EL (cell line): ENCODE data around the gene CTSH.
"Not testable (repeated sequence)": the region's sequence is repeated elsewhere in the genome, so short reads cannot be mapped to it uniquely, and the experiment has no call there.

ENCODE experiments used
- DNase-seq: peaks from one replicate; pipeline ENCODE4 v3.0.0-alpha.2; 2016

Gene CTSH

GRCh38 chr15:78938658-78939488, 6.0 kb downstream of the CTSH start:
- no peak for DNase-seq

- DNase-seq: no peak
Observed at GRCh38 chr15:78937132-78937739, 7.6 kb downstream of the CTSH start.

- no peak for DNase-seq
Observed at GRCh38 chr15:78934655-78935023, 10.2 kb downstream of the CTSH start.

GRCh38 chr15:78933823-78934654, 10.8 kb downstream of the CTSH start:
- DNase-seq: no peak

- no peak for DNase-seq
Observed at GRCh38 chr15:78933187-78933822, 11.5 kb downstream of the CTSH start.

GRCh38 chr15:78932258-78932808, 12.5 kb downstream of the CTSH start:
- no peak for DNase-seq

GRCh38 chr15:78931439-78932257, 13.2 kb downstream of the CTSH start:
- no peak for DNase-seq

- peak; percentile 91 for DNase-seq
Observed at GRCh38 chr15:78930577-78931388, 14.1 kb downstream of the CTSH start.

- DNase-seq: no peak
Observed at GRCh38 chr15:78929536-78930264, 15.1 kb downstream of the CTSH start.

GRCh38 chr15:78928616-78929093, 16.2 kb downstream of the CTSH start:
- no peak for DNase-seq

GRCh38 chr15:78928176-78928575, 16.7 kb downstream of the CTSH start:
- not testable (repeated sequence) for DNase-seq

GRCh38 chr15:78927077-78927790, 17.6 kb downstream of the CTSH start:
- no peak for DNase-seq

- no peak for DNase-seq
Observed at GRCh38 chr15:78925956-78926743, 18.7 kb downstream of the CTSH start.

GRCh38 chr15:78925076-78925624, 19.7 kb downstream of the CTSH start:
- no peak for DNase-seq

GRCh38 chr15:78923480-78924360, 21.1 kb downstream of the CTSH start:
- DNase-seq: no peak

- DNase-seq: no peak
Observed at GRCh38 chr15:78923015-78923414, 21.8 kb downstream of the CTSH start.

- DNase-seq: no peak
Observed at GRCh38 chr15:78922527-78922926, 22.3 kb downstream of the CTSH start.
